ENCODE data around the gene SERPINA4. TPM values are rescaled to one million over a fixed set of nuclear protein-coding genes. Genes with fewer than 3 reads are reported as not detected.

The SERPINA4 gene
- total RNA-seq, 1 experiment from 2014 or later: 6.3 TPM

DNA sequence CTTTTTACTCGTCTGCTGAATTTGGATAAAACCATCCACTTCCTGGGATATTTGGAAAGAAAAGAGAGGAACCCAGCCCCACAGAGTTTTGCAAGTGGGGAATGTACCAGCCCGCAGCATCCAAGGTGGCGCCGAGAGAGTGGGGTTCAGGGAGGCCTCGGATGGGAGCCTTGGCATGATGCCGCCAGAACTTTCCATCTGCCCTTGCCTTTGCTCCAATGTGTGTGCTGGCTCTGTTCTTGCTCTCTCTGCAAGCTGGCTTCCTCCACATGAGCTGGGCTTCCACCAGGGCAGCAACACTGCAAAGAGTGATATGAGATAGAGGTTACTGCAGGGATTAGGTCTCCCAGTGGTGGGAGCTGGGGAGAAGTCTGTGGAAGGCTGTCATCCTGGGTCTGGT lies 45.4 kb upstream of the SERPINA4 start:
- H3K9me3 ChIP-seq: no peaks in the 10 kb centered on the region
- peaks cover 5% of the 10 kb centered on the region for H3K4me1 Mint-ChIP-seq (ENCODE audit: low read depth, unreplicated experiment)
- no TSS peak for BruUV-seq (replicated peaks)
- H3K27me3 ChIP-seq (replicated peaks; ENCODE audit: control insufficient read depth, insufficient read depth, low read length): no peaks in the 10 kb centered on the region
- no peak overlapping the region for H3K4me3 ChIP-seq (ENCODE audit: low read depth, low read length)
- CTCF ChIA-PET: no interaction called here
- no peak overlapping the region for H3K27ac Mint-ChIP-seq (ENCODE audit: unreplicated experiment)
- no peak overlapping the region for H3K4me3 Mint-ChIP-seq (ENCODE audit: unreplicated experiment)
- POLR2A ChIA-PET: no interaction called here
- H3K36me3 ChIP-seq (ENCODE audit: control insufficient read depth, insufficient read depth, low read length): no peaks in the 10 kb centered on the region
- intact Hi-C loops (cut with micrococcal nuclease; ENCODE audit: unreplicated experiment): no loop called here
- DNase-seq: no peak
- peaks cover 17% of the 10 kb centered on the region for H3K9me3 Mint-ChIP-seq (ENCODE audit: unreplicated experiment)
- TF ChIP-seq, protein P1, sequence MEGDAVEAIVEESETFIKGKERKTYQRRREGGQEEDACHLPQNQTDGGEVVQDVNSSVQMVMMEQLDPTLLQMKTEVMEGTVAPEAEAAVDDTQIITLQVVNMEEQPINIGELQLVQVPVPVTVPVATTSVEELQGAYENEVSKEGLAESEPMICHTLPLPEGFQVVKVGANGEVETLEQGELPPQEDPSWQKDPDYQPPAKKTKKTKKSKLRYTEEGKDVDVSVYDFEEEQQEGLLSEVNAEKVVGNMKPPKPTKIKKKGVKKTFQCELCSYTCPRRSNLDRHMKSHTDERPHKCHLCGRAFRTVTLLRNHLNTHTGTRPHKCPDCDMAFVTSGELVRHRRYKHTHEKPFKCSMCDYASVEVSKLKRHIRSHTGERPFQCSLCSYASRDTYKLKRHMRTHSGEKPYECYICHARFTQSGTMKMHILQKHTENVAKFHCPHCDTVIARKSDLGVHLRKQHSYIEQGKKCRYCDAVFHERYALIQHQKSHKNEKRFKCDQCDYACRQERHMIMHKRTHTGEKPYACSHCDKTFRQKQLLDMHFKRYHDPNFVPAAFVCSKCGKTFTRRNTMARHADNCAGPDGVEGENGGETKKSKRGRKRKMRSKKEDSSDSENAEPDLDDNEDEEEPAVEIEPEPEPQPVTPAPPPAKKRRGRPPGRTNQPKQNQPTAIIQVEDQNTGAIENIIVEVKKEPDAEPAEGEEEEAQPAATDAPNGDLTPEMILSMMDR (IDR thresholded peaks at IDR 0.05; ENCODE audit: insufficient read depth in 1 of 2, low read depth in 1 of 2, low read length in 1 of 2, severe bottlenecking in 1 of 2, unreplicated experiment in 1 of 2): no peak
- no peaks in the 10 kb centered on the region for H3K36me3 Mint-ChIP-seq (ENCODE audit: insufficient read depth, unreplicated experiment)
- H3K27me3 Mint-ChIP-seq (ENCODE audit: insufficient read depth, unreplicated experiment): no peaks in the 10 kb centered on the region
- H3K4me1 ChIP-seq: no peaks in the 10 kb centered on the region

DNA sequence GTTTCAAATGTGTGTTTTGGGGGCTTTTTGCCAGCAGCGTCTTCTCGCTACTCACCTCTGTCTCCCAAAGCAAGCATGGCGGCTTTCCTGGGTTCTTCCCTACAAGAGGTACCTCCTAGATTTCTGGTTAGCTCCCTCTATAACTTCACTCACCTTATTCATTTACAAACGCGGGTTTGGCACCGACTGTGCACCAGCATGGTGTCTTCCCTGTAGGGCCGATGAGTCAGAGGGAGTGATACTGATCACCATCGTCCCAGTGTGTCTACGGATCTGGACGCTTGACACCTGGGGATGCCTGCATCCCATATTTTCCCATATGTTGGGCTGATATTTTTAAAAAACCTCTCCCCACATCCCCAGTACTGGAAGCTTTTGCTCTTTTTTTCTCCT lies 44.0 kb upstream of the SERPINA4 start:
- Histone ChIP-seq H3K4me3 (ENCODE audit: low read depth, low read length) (no peak overlapping the region), H3K27me3 (replicated peaks; ENCODE audit: control insufficient read depth, insufficient read depth, low read length) (no peaks in the 10 kb centered on the region), H3K9me3 (no peaks in the 10 kb centered on the region), H3K4me1 (peaks cover 2% of the 10 kb centered on the region; the same call in 1 of the 2 replicates), H3K36me3 (ENCODE audit: control insufficient read depth, insufficient read depth, low read length) (no peaks in the 10 kb centered on the region)
- no peak for DNase-seq
- BruUV-seq (replicated peaks): no TSS peak
- no peak overlapping the region for H3K4me3 Mint-ChIP-seq (ENCODE audit: unreplicated experiment)
- H3K27ac Mint-ChIP-seq (ENCODE audit: unreplicated experiment): no peak overlapping the region
- peaks cover 17% of the 10 kb centered on the region for H3K9me3 Mint-ChIP-seq (ENCODE audit: unreplicated experiment)
- H3K36me3 Mint-ChIP-seq (ENCODE audit: insufficient read depth, unreplicated experiment): no peaks in the 10 kb centered on the region
- CTCF ChIA-PET: no interaction called here
- TF ChIP-seq, protein P1 (IDR thresholded peaks at IDR 0.05; ENCODE audit: insufficient read depth in 1 of 2, low read depth in 1 of 2, low read length in 1 of 2, severe bottlenecking in 1 of 2, unreplicated experiment in 1 of 2): no peak
- POLR2A ChIA-PET: no interaction called here
- peaks cover 5% of the 10 kb centered on the region for H3K4me1 Mint-ChIP-seq (ENCODE audit: low read depth, unreplicated experiment)
- intact Hi-C loops (cut with micrococcal nuclease; ENCODE audit: unreplicated experiment): no loop called here
- no peaks in the 10 kb centered on the region for H3K27me3 Mint-ChIP-seq (ENCODE audit: insufficient read depth, unreplicated experiment)

DNA sequence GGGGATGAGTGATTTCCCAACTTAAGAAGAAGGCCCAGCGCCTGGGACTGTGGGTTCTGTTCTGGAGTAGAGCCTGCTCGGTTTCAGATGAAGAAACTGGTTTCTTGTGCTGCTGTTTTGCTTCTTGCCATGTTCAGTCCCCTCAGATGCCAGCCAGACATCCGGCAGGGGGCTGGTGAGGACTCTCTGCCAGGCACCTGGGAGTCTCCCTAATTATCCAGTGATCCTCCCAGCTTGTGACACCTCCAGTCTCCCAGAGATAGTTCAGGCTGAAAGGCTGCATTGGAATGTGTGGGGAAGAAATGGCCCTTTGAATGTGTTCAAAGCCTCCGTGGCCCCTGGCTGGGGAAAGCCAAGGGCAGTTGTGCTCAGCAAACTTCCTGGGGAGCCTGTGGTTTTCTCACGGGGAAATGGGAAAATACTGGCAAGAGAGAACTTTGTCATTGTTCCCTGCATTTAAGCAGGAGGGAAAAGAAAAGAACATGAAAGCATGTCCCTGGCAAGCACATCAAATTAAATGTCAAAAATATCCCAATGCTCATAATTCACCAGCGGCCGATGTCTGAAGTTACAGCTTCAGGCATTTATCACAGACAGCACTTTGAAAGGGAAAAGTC lies 43.5 kb upstream of the SERPINA4 start:
- Histone ChIP-seq H3K4me1 (peaks cover 7% of the 10 kb centered on the region; the same call in 1 of the 2 replicates), H3K27me3 (replicated peaks; ENCODE audit: control insufficient read depth, insufficient read depth, low read length) (no peaks in the 10 kb centered on the region), H3K9me3 (no peaks in the 10 kb centered on the region), H3K36me3 (ENCODE audit: control insufficient read depth, insufficient read depth, low read length) (no peaks in the 10 kb centered on the region), H3K4me3 (ENCODE audit: low read depth, low read length) (no peak overlapping the region)
- no peaks in the 10 kb centered on the region for H3K27me3 Mint-ChIP-seq (ENCODE audit: insufficient read depth, unreplicated experiment)
- BruUV-seq (replicated peaks): no TSS peak
- ChIA-PET POLR2A (no interaction called here), CTCF (no interaction called here)
- TF ChIP-seq, protein P1 (IDR thresholded peaks at IDR 0.05; ENCODE audit: insufficient read depth in 1 of 2, low read depth in 1 of 2, low read length in 1 of 2, severe bottlenecking in 1 of 2, unreplicated experiment in 1 of 2): no peak
- H3K36me3 Mint-ChIP-seq (ENCODE audit: insufficient read depth, unreplicated experiment): no peaks in the 10 kb centered on the region
- DNase-seq: no peak
- intact Hi-C loops (cut with micrococcal nuclease; ENCODE audit: unreplicated experiment): no loop called here
- peaks cover 5% of the 10 kb centered on the region for H3K4me1 Mint-ChIP-seq (ENCODE audit: low read depth, unreplicated experiment)
- no peak overlapping the region for H3K4me3 Mint-ChIP-seq (ENCODE audit: unreplicated experiment)
- no peak overlapping the region for H3K27ac Mint-ChIP-seq (ENCODE audit: unreplicated experiment)
- H3K9me3 Mint-ChIP-seq (ENCODE audit: unreplicated experiment): peaks cover 17% of the 10 kb centered on the region
